Cerebellar cortex (tissue), 1 donor: ENCODE results near the gene SLC32A1.

Experiments used
- DNase-seq: peaks from one replicate; pipeline ENCODE4 v3.0.0-alpha.2; 2015; ENCODE audit warnings: low spot score

SLC32A1 gene

GRCh38 chr20:38725148-38725901 is 1.0 kb downstream of the SLC32A1 start:
- DNase-seq, result no peak

GRCh38 chr20:38725931-38726803 is 1.9 kb downstream of the SLC32A1 start:
- DNase-seq, result peak; percentile 68

GRCh38 chr20:38726804-38727606 is 2.7 kb downstream of the SLC32A1 start:
- DNase-seq, result peak; percentile 37

GRCh38 chr20:38727607-38728190 is 3.4 kb downstream of the SLC32A1 start:
- DNase-seq, result no peak

GRCh38 chr20:38728191-38728781 is 4.0 kb downstream of the SLC32A1 start:
- no peak for DNase-seq

GRCh38 chr20:38728911-38729642 is 4.8 kb downstream of the SLC32A1 start:
- DNase-seq, result no peak

GRCh38 chr20:38729767-38730166 is 5.5 kb downstream of the SLC32A1 start:
- no peak for DNase-seq

- no peak for DNase-seq
Observed at GRCh38 chr20:38730167-38730988, 6.1 kb downstream of the SLC32A1 start.

GRCh38 chr20:38730989-38731737 is 6.9 kb downstream of the SLC32A1 start:
- peak; percentile 46 for DNase-seq

- DNase-seq, result no peak
Observed at GRCh38 chr20:38731738-38732113, 7.4 kb downstream of the SLC32A1 start.

- no peak for DNase-seq
Observed at GRCh38 chr20:38732981-38733380, 8.7 kb downstream of the SLC32A1 start.

GRCh38 chr20:38735172-38735571 is 10.9 kb downstream of the SLC32A1 start:
- DNase-seq, result no peak

- DNase-seq, result no peak
Observed at GRCh38 chr20:38737887-38738286, 13.6 kb downstream of the SLC32A1 start.

GRCh38 chr20:38745757-38746156 is 21.5 kb downstream of the SLC32A1 start:
- DNase-seq, result no peak

- DNase-seq, result no peak
Observed at GRCh38 chr20:38747495-38748096, 23.3 kb downstream of the SLC32A1 start.

- DNase-seq, result peak; percentile 83
Observed at GRCh38 chr20:38748097-38748860, 24.0 kb downstream of the SLC32A1 start, which contains the start of gene ACTR5. Gene ACTR5, plus strand, starts transcription at chr20:38748460. Its CDS starts 19 bp downstream, at chr20:38748479.

GRCh38 chr20:38748861-38749149 is 24.5 kb downstream of the SLC32A1 start:
- peak; percentile 50 for DNase-seq

GRCh38 chr20:38751360-38751976 is 27.2 kb downstream of the SLC32A1 start:
- DNase-seq, result peak; percentile 61
